AG09309 (cell line): ENCODE measurements around the gene SPRYD7.

Experiments
- DNase-seq: peaks from one replicate; pipeline ENCODE4 v3.0.0-alpha.2; 2010; ENCODE audit warnings: low read depth
- H3K4me3 ChIP-seq: 2 replicates; pipeline ENCODE4 v1.5.1; 2011; ENCODE audit warnings: mild to moderate bottlenecking, low read depth, low read length, moderate library complexity; ENCODE audit not compliant: control insufficient read depth
- CTCF ChIP-seq: IDR thresholded peaks from 2 replicates; pipeline ENCODE4 v1.5.1; 2011; ENCODE audit warnings: mild to moderate bottlenecking, low read depth, low read length, inconsistent platforms; ENCODE audit not compliant: insufficient read depth, control insufficient read depth; ENCODE audit errors: missing control alignments

The SPRYD7 gene

GRCh38 chr13:49936075-49936967 lies at the start of gene SPRYD7:
Gene SPRYD7, minus strand, starts transcription at chr13:49936340. Its CDS starts 105 bp downstream, at chr13:49936235.
- peak; percentile 90 for DNase-seq
- peak within 1 kb of the TSS; percentile 57 for H3K4me3 ChIP-seq
- peak; percentile 92 for TF ChIP-seq CTCF

GRCh38 chr13:49985129-49985528 lies 49.0 kb upstream of the SPRYD7 start:
- no peak for DNase-seq
- TF ChIP-seq CTCF, result no peak
- no peak overlapping the region for H3K4me3 ChIP-seq

- TF ChIP-seq CTCF, result no peak
- no peak overlapping the region for H3K4me3 ChIP-seq
- no peak for DNase-seq
Measured at GRCh38 chr13:49980266-49980665, 44.1 kb upstream of the SPRYD7 start.

- no peak for DNase-seq
- no peak for TF ChIP-seq CTCF
- no peak overlapping the region for H3K4me3 ChIP-seq
Measured at GRCh38 chr13:49977992-49978391, 41.9 kb upstream of the SPRYD7 start.

- peak; percentile 89 for TF ChIP-seq CTCF
- no peak for DNase-seq
- no peak overlapping the region for H3K4me3 ChIP-seq
Measured at GRCh38 chr13:49976314-49977258, 40.4 kb upstream of the SPRYD7 start.

GRCh38 chr13:49975826-49976225 lies 39.7 kb upstream of the SPRYD7 start:
- no peak for DNase-seq
- TF ChIP-seq CTCF, result no peak
- H3K4me3 ChIP-seq, result no peak overlapping the region
